ENCODE results near the gene SMCO3. TPM values are rescaled to one million over a fixed set of nuclear protein-coding genes. Genes with fewer than 3 reads are reported as not detected.

Gene SMCO3
- total RNA-seq, 1 experiment from 2014 or later, result not detected

DNA sequence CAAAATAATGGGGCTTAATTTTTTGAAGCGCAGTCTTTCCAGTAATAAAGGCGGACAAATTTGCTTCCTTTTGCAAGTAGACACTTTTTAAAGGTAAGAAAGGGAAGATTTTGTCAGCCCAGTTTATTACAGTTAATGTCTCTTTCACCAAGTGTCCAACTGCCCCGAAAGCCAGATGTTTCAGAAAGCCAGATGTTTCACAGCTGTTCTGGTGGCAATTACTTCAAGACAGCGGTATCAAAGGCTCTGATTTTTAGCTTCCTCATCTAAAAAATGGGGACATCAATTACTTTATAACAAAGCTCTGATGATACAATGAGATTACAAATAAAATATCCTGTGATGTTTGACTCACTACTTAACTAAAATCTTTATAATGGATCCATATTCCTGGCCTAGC, 11.7 kb downstream of the SMCO3 start:
- H3K4me1 ChIP-seq (ENCODE audit: insufficient read depth, low read length), result peaks cover 10% of the 10 kb centered on the region; the same call in 1 of the 2 replicates
- no TSS peak for BruUV-seq (replicated peaks)
- H3K27ac ChIP-seq (ENCODE audit: low read length), result no peak overlapping the region
- peaks cover 29% of the 10 kb centered on the region for H3K36me3 ChIP-seq (ENCODE audit: low read depth, low read length)
- H3K79me2 ChIP-seq (ENCODE audit: low read length), result peaks cover 57% of the 10 kb centered on the region
- peak overlapping the region; percentile 92 for H3K9ac ChIP-seq (ENCODE audit: low read length)
- no peaks in the 10 kb centered on the region for H3F3A ChIP-seq (ENCODE audit: low read length, unreplicated experiment)
- peaks cover 16% of the 10 kb centered on the region for H4K20me1 ChIP-seq (ENCODE audit: low read length)
- TF ChIP-seq EZH2phosphoT487 (IDR thresholded peaks at IDR 0.05; ENCODE audit: borderline replicate concordance, low read length) (no peak), EZH2 (IDR thresholded peaks at IDR 0.05; ENCODE audit: low read length, unreplicated experiment) (no peak)
- TF ChIP-seq, protein P1, sequence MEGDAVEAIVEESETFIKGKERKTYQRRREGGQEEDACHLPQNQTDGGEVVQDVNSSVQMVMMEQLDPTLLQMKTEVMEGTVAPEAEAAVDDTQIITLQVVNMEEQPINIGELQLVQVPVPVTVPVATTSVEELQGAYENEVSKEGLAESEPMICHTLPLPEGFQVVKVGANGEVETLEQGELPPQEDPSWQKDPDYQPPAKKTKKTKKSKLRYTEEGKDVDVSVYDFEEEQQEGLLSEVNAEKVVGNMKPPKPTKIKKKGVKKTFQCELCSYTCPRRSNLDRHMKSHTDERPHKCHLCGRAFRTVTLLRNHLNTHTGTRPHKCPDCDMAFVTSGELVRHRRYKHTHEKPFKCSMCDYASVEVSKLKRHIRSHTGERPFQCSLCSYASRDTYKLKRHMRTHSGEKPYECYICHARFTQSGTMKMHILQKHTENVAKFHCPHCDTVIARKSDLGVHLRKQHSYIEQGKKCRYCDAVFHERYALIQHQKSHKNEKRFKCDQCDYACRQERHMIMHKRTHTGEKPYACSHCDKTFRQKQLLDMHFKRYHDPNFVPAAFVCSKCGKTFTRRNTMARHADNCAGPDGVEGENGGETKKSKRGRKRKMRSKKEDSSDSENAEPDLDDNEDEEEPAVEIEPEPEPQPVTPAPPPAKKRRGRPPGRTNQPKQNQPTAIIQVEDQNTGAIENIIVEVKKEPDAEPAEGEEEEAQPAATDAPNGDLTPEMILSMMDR (conservative IDR thresholded peaks at IDR 0.05; ENCODE audit: low read depth, low read length), result no peak
- H2AFZ ChIP-seq (ENCODE audit: low read length), result no peak overlapping the region
- CTCF ChIA-PET, result interaction anchor here (0.7 kb wide), 1 partner anchor 196 kb away, joined by 9 read pairs; no protein-coding TSS in a partner anchor
- no peaks in the 10 kb centered on the region for H3K9me2 ChIP-seq (replicated peaks; ENCODE audit: low read length)
- peak overlapping the region; percentile 90 for H3K4me2 ChIP-seq (ENCODE audit: low read length)
- DNase-seq (no peak), ATAC-seq (no peak)
- H3K9me3 ChIP-seq (ENCODE audit: low read length), result no peaks in the 10 kb centered on the region
- POLR2A ChIA-PET (ENCODE audit: unreplicated experiment), result interaction anchor here (0.7 to 1.2 kb wide), 2 partner anchors 27 to 31 kb away, joined by 7 to 9 read pairs; a partner anchor contains a TSS
- H3K27me3 ChIP-seq (ENCODE audit: low read length), result no peaks in the 10 kb centered on the region
- H3K4me3 ChIP-seq (ENCODE audit: low read length), result peak overlapping the region; percentile 96
- intact Hi-C loops (cut with micrococcal nuclease), result loop anchor here (10.0 kb wide), 1 partner anchor 77 kb away; no protein-coding TSS in a partner anchor

DNA sequence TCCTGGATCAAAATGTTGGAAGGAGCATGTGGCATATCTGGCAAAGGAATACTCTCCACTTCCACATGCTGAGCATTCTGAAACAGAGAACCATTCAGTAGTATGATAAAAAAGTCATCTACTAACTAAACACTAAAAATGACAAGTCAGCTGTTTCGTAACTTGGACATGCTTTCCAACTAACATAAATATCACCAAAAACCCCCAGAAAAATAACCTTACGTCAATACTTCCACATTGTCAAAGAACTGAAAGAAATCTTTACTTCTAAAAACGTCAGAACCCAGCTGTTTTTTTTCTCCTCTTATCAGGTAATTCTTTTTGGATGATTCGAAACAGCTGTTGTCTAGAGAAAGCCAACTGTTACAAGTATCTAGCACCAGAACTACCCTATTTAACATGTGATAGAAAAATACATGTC, 18.9 kb downstream of the SMCO3 start:
- TF ChIP-seq, protein P1 (conservative IDR thresholded peaks at IDR 0.05; ENCODE audit: low read depth, low read length), result no peak
- TF ChIP-seq EZH2 (IDR thresholded peaks at IDR 0.05; ENCODE audit: low read length, unreplicated experiment) (no peak), EZH2phosphoT487 (IDR thresholded peaks at IDR 0.05; ENCODE audit: borderline replicate concordance, low read length) (no peak)
- ChIA-PET CTCF (no interaction called here), POLR2A (ENCODE audit: unreplicated experiment) (no interaction called here)
- Histone ChIP-seq H3K79me2 (ENCODE audit: low read length) (peaks cover 29% of the 10 kb centered on the region), H3K4me3 (ENCODE audit: low read length) (no peak overlapping the region), H3F3A (ENCODE audit: low read length, unreplicated experiment) (no peaks in the 10 kb centered on the region), H3K9ac (ENCODE audit: low read length) (no peak overlapping the region), H3K4me1 (ENCODE audit: insufficient read depth, low read length) (no peaks in the 10 kb centered on the region), H2AFZ (ENCODE audit: low read length) (no peak overlapping the region), H3K9me3 (ENCODE audit: low read length) (no peaks in the 10 kb centered on the region), H3K4me2 (ENCODE audit: low read length) (no peak overlapping the region), H3K27me3 (ENCODE audit: low read length) (no peaks in the 10 kb centered on the region), H3K27ac (ENCODE audit: low read length) (no peak overlapping the region), H3K9me2 (replicated peaks; ENCODE audit: low read length) (no peaks in the 10 kb centered on the region), H4K20me1 (ENCODE audit: low read length) (no peaks in the 10 kb centered on the region), H3K36me3 (ENCODE audit: low read depth, low read length) (peaks cover 71% of the 10 kb centered on the region)
- DNase-seq (no peak), ATAC-seq (no peak)
- intact Hi-C loops (cut with micrococcal nuclease), result no loop called here
- no TSS peak for BruUV-seq (replicated peaks)

DNA sequence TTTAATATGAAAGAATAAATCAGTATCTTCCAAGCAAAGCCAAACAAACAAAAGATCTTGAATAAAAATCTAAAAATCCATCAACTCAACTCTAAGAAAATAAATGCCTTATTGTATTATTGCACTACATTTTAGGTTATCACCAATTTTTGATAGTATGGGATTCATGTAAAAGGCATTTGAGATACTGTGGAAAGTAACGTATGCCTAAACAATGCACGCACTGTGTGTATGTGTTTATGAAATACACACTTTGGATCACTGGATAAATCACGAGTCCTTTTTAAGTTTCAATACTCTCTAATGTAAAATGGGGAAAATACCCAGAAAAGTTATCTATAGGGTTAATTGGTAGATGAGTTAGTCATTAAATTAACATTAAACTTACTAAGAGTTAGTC, 28.4 kb downstream of the SMCO3 start:
- BruUV-seq (replicated peaks), result no TSS peak
- Histone ChIP-seq H3K79me2 (ENCODE audit: low read length) (no peaks in the 10 kb centered on the region), H3K9me2 (replicated peaks; ENCODE audit: low read length) (no peaks in the 10 kb centered on the region), H3K36me3 (ENCODE audit: low read depth, low read length) (peaks cover 20% of the 10 kb centered on the region), H4K20me1 (ENCODE audit: low read length) (no peaks in the 10 kb centered on the region), H3K9me3 (ENCODE audit: low read length) (no peaks in the 10 kb centered on the region), H3K4me2 (ENCODE audit: low read length) (no peak overlapping the region), H3K9ac (ENCODE audit: low read length) (no peak overlapping the region), H3K4me1 (ENCODE audit: insufficient read depth, low read length) (no peaks in the 10 kb centered on the region), H3K4me3 (ENCODE audit: low read length) (no peak overlapping the region), H2AFZ (ENCODE audit: low read length) (no peak overlapping the region), H3F3A (ENCODE audit: low read length, unreplicated experiment) (no peaks in the 10 kb centered on the region), H3K27me3 (ENCODE audit: low read length) (no peaks in the 10 kb centered on the region), H3K27ac (ENCODE audit: low read length) (no peak overlapping the region)
- DNase-seq (no peak), ATAC-seq (no peak)
- ChIA-PET POLR2A (ENCODE audit: unreplicated experiment) (no interaction called here), CTCF (interaction anchor here (0.6 kb wide), 1 partner anchor 61 kb away, joined by 4 read pairs; no protein-coding TSS in a partner anchor)
- intact Hi-C loops (cut with micrococcal nuclease), result no loop called here
- no peak for TF ChIP-seq EZH2 (IDR thresholded peaks at IDR 0.05; ENCODE audit: low read length, unreplicated experiment)
- TF ChIP-seq, protein P1 (conservative IDR thresholded peaks at IDR 0.05; ENCODE audit: low read depth, low read length), result no peak
- TF ChIP-seq EZH2phosphoT487 (IDR thresholded peaks at IDR 0.05; ENCODE audit: borderline replicate concordance, low read length), result no peak
